ENCODE results near the gene HTR2B.

DNA sequence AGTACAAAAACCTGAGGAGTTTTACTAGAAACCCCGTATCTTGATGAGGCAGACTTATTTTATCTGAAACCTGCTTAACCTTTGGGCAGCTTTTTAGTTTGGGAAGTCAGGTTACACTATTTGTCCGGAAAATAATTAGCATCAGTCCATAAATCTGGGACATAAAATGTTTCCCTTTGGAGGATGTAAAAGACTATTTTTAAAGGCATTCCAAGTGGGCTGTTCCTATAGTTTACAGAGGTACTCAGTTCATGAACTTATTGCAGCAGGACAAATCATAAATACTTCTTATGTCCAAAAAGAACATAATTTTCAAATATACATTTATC, 6.3 kb downstream of the HTR2B start:
- TF ChIP-seq EZH2 (IDR thresholded peaks at IDR 0.05; ENCODE audit: insufficient read depth, poor library complexity, severe bottlenecking) (no peak), EZH2phosphoT487 (IDR thresholded peaks at IDR 0.05; ENCODE audit: insufficient read depth, low read depth) (no peak)

All from GM23248 (cell line).